ENCODE data around the gene CARF.

- TF ChIP-seq CTCF (IDR thresholded peaks at IDR 0.05 in 8 of 11, conservative IDR thresholded peaks at IDR 0.05 in 3 of 11): no peak
- no peak for TF ChIP-seq POLR2A (IDR thresholded peaks at IDR 0.05)
- no peak for TF ChIP-seq POLR2AphosphoS5 (IDR thresholded peaks at IDR 0.05)
These were observed 106.1 kb downstream of the CARF start for GRCh38 chr2:203018181-203018580.

All from spleen (tissue), 7 donors.